Measurements from ENCODE around the gene SPRR1A.

SPRR1A gene

DNA sequence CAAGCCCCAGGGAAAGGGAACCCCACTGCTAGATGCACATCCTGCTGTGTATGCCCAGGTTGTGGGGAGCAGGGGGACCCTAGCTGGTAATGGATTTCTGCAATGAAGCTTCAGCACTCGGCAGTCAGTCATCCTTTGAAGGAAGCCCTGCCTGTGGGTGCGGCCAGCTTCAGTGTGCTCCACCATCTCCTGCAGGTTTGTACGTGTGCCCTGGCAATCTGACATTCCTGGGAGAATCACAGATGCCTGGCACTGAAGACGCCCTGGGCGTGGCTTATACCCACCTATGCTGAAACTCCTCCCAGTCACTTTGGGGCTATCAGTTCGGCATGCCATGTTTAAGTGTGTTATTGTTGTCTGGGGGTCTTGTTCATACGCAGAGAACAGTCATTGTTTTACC is 30.1 kb upstream of the SPRR1A start:
- no peak overlapping the region for H3K27ac ChIP-seq
- no peak for TF ChIP-seq ZFX (IDR thresholded peaks at IDR 0.05; ENCODE audit: borderline replicate concordance)
- TF ChIP-seq, protein P1, sequence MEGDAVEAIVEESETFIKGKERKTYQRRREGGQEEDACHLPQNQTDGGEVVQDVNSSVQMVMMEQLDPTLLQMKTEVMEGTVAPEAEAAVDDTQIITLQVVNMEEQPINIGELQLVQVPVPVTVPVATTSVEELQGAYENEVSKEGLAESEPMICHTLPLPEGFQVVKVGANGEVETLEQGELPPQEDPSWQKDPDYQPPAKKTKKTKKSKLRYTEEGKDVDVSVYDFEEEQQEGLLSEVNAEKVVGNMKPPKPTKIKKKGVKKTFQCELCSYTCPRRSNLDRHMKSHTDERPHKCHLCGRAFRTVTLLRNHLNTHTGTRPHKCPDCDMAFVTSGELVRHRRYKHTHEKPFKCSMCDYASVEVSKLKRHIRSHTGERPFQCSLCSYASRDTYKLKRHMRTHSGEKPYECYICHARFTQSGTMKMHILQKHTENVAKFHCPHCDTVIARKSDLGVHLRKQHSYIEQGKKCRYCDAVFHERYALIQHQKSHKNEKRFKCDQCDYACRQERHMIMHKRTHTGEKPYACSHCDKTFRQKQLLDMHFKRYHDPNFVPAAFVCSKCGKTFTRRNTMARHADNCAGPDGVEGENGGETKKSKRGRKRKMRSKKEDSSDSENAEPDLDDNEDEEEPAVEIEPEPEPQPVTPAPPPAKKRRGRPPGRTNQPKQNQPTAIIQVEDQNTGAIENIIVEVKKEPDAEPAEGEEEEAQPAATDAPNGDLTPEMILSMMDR (IDR thresholded peaks at IDR 0.05) = no peak

DNA sequence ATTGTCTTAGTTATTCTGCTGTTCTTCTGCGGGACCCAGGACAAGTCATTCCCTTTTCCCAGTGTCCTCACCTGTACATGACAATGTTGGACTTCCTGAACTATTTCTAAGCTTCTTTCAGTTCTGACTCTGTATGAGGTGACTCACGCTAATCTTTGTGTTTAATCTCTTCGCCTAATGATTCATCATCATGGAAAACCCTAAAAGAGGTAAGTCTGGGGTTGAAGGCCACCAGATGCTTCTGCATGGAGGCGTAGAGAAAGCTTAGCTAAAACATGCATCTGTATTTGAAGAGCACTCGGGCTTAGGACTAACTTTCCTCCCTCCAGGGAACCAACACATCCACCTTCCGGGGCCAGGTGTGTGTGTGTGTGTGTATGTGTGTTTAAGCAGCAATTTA is 29.4 kb upstream of the SPRR1A start:
- no peak overlapping the region for H3K27ac ChIP-seq
- TF ChIP-seq, protein P1 (IDR thresholded peaks at IDR 0.05) = no peak
- TF ChIP-seq ZFX (IDR thresholded peaks at IDR 0.05; ENCODE audit: borderline replicate concordance) = no peak

DNA sequence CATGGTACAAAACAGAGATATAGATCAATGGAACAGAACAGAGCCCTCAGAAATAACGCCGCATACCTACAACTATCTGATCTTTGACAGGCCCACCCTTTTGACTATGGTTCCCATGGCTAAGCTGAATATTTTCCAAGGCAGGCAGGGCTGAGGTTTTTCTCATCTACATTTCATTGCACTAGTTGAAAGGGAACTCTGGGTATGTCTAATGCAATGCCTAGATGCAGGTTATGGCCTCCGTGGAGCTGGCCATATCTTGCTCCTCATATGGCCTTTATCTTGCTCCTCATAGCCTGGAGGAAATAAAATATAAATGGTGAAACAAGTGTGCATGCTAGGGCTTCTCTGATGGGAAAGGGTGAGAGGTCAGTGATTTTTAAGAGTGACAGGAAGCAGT is 26.3 kb upstream of the SPRR1A start:
- TF ChIP-seq ZFX (IDR thresholded peaks at IDR 0.05; ENCODE audit: borderline replicate concordance) = no peak
- TF ChIP-seq, protein P1 (IDR thresholded peaks at IDR 0.05) = no peak
- H3K27ac ChIP-seq = no peak overlapping the region

DNA sequence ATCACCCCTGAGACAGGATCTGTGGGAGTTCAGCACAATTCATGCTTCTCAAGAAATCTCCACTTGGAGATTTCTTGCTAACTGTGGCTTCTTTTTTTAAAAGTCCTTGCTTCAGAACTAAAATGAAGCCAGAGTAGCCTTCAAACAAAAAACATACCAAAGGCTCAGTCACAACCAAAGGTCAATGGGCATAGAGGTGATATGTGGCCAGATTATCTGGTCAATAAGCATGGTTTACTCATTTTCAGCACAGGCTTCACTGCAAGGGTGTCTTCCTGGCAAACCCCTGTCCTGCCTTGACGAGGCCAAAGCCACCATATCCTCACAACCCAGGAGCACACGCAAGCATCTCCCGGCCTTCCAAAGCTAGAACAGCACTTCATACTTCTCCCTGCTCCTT is 24.6 kb upstream of the SPRR1A start:
- H3K27ac ChIP-seq = no peak overlapping the region
- TF ChIP-seq, protein P1 (IDR thresholded peaks at IDR 0.05) = no peak
- TF ChIP-seq ZFX (IDR thresholded peaks at IDR 0.05; ENCODE audit: borderline replicate concordance) = no peak

DNA sequence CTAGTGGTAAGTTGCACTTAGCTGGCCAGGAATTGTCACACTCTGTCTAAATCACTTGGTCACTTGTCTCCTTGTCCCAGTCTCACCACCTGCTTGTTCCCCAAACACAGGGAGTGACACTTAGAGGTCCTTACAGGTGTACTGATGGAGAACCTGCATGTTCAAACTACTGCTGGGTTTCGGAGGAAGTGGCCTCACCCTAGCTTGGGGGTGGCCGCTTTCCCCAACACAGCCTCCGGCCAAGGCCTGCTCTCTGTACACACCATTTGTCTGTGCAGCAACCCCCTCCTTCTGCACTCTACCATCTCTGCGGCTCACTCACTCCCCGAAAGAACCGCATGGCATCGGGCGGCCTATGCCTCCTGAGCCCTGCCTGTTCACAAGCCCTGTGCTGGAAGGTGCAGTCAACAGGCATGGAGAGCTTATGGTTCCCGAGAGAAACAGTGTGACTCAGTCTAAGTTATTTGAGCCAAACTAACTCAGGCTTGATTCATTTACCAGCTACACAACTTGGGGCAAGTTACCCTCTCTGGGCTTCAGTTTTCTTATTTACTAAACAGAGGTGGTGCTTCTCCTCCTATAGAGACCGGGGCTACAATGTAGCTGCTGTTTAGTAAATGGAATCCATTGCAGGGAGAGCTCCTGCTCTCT is 24.0 kb upstream of the SPRR1A start:
- H3K27ac ChIP-seq = no peak overlapping the region
- TF ChIP-seq, protein P1 (IDR thresholded peaks at IDR 0.05) = no peak
- TF ChIP-seq ZFX (IDR thresholded peaks at IDR 0.05; ENCODE audit: borderline replicate concordance) = no peak

DNA sequence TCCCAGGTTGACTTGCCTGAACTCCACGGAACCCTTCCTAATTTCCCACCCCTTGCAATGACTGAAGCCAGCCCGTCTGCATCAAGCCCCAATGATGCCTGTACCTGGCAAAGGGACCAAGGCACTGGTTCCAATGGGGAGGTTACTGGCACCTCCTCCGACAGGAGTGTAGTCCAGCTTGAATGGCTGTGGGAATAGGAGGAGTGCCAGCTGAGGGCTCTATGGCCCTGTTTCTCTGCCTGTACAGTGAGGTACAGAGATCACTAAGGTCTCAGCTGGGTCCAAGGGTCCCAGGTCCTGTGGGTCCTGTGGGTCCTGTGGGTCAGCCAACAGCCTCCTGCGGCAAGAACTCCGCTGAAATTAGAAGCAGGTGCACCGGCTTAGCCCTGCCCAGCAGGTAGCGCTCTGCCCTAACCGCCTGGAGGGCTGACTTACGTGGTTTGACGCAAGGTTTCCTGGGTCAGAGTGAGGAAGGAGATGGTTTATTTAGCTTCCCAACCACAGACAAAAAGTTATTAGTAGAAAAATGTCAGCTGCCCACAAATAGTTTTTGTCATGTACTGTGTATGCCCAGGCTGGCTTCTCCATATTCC is 23.3 kb upstream of the SPRR1A start:
- H3K27ac ChIP-seq = no peak overlapping the region
- TF ChIP-seq, protein P1 (IDR thresholded peaks at IDR 0.05) = peak; percentile 64
- TF ChIP-seq ZFX (IDR thresholded peaks at IDR 0.05; ENCODE audit: borderline replicate concordance) = no peak

DNA sequence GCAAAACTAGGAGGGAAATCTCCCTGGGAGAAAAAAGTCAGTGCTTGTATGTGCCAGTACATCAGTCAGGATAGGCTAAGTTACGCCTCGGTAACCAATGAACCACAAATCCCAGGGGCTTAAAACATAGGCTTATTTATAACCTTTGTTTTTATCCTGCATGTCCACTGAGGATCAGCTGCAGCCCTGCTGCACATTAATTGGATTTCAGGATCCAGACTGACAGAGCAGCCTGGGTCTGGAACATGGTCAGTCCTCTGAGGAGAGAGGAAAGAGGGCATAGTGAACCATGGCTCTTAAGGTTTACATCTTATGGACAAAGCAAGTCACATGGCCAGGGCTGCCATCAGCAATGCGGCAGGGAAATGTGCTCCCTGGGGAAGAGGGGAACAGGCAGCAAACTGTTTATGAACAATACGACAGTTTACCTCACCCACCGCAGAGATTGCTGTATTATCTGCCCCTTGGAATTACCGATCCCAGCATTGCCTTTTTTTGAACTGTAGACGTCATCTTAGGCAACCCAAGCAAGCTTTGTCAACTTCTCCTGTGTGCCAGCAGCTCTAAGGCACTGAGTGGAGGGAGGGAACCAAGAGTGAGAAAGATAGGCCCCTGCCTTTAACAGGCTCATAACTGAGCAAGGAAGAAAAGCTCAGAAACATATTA is 22.5 kb upstream of the SPRR1A start:
- TF ChIP-seq ZFX (IDR thresholded peaks at IDR 0.05; ENCODE audit: borderline replicate concordance) = no peak
- TF ChIP-seq, protein P1 (IDR thresholded peaks at IDR 0.05) = no peak
- H3K27ac ChIP-seq = no peak overlapping the region

All from 22Rv1 (cell line).